Kidney tubule cell (primary cell): ENCODE results near the gene TCAIM.

Source experiments
- DNase-seq: peaks from one replicate; pipeline ENCODE4 v3.0.0-alpha.2; 2018; ENCODE audit warnings: low spot score

The TCAIM gene, protein sequence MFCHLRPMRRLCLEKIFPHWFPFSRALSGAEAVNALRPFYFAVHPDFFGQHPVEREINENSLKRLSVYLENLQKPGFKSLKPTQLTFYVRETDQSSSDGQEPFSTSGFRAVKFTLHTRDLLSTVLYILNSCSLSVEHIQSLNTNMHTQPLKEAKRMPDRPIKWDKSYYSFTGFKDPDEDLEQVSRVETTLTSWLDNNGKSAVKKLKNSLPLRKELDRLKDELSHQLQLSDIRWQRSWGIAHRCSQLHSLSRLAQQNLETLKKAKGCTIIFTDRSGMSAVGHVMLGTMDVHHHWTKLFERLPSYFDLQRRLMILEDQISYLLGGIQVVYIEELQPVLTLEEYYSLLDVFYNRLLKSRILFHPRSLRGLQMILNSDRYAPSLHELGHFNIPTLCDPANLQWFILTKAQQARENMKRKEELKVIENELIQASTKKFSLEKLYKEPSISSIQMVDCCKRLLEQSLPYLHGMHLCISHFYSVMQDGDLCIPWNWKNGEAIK

DNA sequence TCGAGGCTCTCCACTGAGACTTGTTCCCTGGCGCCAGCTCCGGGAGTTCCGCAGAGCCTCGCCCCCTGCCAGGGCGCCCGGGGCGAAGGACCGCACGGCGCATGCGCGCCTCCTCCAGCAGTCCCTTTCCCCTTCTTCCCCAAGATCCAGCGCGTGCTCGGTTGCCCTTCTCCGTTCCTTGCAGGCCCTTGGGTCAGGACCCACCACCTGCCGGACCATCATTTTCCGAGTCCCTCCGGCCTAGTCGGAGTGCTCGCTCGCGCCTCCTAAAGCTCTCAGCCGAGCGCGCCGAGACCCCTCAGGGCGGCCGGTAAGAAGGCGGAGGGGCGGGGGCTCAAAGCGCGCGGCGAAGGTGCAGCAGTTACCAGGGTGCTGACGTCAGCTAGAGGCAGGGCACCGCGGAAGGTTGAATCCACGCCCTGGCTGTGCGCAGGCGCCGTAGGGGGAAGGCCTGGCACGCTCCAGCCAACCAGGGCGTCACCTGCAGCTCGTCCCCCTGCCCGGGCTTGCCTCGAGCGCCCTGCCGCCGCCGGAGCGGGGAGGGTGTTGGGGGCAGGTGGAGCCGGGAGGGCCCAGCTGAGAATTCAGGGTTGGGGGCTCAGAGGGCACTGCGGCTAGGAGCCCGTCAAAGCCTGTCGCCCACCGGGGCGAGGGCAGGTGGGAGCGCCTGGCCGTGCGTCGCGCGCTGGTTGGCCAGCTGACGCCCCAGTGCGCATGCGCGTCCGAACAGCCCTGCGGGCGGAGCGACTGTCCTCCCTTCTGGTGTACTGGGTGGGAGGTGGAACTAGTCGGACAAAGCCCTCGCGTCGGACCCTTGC lies at the start of gene TCAIM:
TCAIM (plus strand) TSS at position 757 of the 818 bp plus-strand sequence. CDS start 16,017 bp downstream, outside the sequence.
- DNase-seq = peak; percentile 98

DNA sequence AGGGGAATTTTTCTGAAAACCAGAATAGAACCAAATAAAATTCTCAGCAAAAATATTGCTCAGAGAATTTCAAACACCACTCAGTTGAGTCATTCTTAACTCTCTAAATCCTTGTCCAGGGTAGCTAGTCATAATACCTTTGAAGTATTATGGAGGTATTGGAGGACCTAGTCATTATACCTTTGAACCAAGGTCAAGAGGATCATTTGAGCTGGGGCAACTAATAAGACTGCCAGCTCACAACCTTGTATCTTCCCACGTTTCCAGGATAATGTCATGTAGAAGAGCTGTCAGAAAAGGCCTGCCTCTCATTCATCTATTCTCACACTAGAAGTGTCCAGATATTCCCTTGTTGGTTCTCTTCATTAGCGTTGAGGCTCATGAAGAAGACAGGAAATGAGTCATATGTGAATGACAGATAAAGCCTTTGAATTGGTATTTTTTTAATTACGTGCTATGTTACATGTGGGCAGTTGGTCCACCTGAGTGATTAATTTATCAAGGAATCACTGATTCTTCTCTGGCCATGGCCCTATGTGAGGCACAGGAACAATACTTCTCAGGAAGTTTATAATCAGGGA lies 48.6 kb upstream of the TCAIM start:
- peak; percentile 15 for DNase-seq

DNA sequence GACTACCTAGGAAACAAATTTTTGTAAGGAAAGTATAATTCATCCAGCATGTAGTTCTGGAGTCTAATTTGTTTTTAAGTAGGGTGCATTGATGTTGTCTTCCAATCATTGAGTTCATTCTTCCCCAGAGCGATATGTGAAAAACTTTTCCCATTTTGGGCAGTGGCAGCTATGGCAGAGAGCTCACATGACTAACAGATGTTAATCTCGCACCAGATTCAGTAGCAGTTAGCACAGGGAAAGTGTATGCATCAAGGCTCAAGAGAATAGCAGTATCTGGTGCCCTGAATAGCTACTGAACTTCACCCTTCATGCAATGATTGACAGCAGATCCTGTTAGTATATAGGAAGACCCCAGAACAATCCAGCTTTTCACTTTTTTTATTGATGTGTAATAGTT lies 46.3 kb upstream of the TCAIM start:
- no peak for DNase-seq

DNA sequence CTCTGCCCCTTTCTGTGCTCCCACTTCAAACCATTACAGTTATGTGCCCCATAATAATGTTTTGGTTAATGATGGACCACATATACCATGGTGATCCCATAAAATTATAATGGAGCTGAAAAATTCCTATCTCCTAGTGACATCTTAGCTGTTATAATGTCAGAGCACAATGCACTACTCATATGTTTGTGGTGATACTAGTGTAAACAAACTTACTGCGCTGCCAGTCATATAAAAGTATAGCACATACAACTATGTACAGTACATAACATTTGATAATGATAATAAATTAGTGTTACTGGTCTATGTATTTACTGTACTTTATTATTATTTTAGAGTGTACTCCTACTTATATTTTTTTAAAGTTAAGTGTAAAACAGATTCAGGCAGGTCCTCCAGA lies 45.6 kb upstream of the TCAIM start:
- DNase-seq = no peak

DNA sequence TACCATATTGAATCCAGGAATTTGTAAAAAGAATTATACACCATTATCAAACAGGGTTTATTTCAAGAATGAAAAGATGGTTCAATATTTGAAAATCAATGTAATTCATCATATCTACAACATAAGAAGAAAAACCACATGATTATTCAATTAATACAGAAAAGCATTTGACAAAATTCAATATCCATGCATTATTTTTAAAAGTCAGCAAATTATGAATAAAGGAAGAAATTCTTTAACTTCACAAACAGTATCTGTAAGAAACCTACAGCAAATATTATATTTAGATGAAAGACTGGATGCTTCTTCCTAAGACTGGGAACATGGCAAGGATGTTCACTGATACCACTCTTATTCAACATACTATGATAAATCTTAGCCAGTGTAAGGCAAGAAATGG lies 41.3 kb upstream of the TCAIM start:
- no peak for DNase-seq

DNA sequence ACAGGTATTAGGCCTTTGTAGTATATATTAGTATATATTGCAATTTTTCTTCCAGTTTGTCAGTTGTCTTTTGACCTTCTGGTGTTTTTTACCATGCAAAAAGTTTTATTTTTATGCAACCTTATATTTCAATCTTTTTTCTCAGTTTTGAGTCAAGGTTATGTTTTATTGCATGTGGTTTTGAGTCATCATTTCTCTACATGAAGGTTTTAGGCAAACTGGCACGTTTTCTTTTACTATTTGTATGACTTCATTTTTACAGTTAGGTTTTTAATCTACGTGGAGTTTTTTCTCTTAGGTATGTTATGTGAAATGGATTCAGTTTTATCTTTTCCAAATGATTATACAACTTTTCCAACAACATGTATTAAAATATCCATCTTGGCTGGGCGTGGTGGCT lies 36.8 kb upstream of the TCAIM start:
- DNase-seq = no peak

DNA sequence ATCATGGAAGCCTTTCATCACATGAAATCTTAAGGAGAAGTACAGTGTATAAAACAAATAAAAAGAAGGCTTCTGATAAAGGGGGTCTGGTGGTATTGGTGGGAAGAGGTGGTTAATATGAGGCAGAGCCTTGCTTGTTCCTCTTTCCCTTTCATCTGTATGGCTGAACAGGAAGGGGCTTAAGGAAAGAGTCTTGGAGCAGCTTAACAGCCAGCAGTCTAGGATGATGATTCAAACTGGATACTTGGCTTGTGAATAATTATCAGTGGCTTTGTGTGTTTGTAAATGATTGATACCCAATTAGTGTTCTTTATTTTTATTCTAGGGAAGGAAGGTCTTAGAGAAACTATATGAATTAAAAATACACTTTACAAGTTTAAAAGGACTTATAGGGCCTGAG lies 29.1 kb upstream of the TCAIM start:
- peak; percentile 83 for DNase-seq

DNA sequence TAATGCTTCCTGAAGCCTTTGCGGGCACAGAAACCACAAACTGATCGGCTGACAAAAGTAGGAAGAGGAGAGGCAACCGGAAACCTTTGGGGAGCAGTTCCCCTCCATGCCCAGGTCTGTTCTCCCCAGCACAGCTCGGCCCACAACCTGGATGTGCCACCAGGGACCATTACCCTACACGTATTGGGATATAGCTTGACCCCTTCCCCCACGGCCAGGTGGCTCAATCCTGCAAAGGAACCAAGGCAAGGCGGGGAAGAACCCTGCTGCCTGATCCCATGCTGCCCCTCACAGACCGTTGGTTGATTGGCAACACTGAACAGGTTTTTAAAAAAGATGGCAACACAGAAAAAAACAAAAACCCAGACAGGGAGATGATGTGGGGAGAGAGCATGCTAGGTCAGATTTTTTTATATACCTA lies 19.7 kb upstream of the TCAIM start:
- DNase-seq = peak; percentile 5

DNA sequence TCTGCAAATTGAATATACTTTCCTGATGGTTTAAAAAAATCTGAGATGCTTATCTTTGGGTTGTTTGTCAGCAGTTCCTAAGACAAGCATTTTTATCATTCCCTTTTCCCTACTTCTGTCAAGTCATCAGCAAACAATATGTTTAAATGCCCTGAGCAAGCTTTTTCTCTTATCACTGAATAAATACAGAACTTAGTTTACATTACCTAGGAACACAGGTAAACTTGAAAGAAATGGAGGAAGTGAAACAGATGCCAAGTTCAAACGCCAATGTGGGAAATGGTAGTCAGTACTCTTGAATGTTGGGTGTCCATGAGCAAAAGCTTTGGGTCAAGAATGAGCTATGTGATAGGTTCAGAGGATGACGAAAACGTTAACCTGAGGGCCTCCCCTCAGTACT lies 17.2 kb upstream of the TCAIM start:
- DNase-seq = no peak

DNA sequence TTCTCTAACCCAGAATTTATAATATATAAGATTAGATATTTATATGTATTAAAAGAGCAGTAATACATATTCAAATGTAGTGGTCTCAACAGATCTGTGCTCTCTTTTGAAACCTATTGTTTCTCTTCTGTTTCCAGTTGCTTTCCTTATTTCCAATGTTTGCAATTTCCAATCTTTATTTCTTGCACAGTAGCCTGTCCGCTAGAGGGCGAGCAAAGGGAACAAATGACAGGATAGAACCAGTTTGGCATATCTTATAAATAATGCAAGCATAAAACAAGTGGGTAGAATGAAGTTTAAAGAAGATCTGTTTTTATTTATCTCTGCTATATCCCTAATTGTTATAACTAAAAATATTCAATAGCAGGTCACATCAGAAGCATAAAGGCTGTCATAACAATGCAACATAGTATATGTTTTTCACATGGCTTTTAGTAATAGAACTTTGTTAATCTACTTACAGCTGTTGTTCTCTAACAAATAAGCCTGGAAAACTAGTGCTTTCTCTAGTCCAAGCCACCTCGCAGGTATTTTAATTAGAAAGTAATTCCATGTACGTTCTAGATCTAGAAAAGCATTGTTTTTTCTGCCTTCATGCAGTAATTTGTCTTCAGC lies 15.1 kb upstream of the TCAIM start:
- peak; percentile 61 for DNase-seq

DNA sequence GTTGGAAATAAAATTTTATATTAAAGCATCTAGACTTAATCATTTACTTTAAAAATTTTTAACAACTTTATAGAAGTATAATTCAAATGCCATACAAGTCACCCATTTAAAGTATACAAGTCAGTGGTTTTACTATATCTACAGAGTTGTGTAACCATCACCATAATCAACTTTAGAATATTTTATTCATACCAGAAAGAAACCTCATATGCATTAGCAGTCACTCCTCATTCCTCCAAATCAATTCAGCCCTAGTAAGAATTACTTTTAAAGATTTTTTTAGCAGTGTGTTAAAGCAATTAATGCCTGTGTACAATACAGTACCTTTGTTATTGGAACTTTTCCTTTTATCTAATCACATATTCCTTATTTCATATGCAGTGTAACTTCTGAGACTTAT lies 14.0 kb upstream of the TCAIM start:
- no peak for DNase-seq

DNA sequence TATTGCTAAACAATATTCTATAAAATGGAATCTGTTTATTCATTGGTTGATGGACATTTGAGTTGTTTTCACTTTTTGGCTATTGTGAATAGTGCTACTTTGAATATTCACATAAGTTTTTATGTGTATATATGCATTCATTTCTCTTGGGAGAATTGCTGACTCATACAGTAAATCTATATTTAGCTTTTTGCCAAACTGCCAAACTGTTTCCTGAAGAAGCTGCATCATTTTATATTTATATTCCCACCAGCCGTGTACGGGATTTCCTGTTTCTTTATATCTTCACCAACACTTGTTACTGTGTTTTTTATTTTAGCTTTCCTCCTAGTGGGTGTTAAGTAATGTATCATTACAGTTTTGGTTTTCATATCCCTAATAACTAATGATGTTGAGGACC lies 12.5 kb upstream of the TCAIM start:
- no peak for DNase-seq

DNA sequence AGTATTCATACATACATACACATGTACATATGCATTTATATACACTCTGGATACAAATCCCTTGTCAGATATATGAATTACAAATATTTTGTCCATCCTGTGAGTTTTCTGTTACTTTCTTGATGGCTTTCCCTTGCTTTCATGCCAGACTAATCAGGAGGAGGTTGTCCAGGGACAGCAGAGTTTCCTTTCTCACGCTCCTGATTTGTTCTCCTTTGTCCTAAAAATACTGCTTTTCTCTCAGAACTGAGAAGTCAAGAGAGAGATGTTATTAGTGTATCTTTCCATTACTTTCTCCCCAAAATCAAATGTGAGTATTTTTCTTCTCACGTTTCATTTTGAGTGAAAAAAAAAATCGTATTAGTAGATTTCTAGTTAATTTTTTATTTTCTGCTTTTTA lies 12.1 kb upstream of the TCAIM start:
- no peak for DNase-seq

DNA sequence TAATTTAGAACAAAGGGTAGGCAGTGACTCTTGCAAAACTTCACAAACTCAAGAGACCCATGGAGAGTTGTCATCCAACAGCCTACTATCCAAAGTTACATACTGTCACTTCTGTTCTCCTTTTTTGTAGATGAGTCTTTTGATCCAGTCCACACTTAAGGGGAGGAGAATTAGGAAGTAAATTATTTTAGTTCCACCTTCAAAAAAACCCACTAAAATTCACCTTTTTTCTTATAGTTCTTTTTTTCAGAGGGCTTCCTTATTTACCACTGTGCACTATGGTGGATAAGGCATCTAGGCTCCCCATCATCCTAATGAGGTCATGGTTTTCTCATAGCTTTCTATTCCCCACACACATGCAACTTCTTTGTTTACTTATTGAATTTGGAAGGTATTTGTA lies 8.6 kb upstream of the TCAIM start:
- DNase-seq = no peak

DNA sequence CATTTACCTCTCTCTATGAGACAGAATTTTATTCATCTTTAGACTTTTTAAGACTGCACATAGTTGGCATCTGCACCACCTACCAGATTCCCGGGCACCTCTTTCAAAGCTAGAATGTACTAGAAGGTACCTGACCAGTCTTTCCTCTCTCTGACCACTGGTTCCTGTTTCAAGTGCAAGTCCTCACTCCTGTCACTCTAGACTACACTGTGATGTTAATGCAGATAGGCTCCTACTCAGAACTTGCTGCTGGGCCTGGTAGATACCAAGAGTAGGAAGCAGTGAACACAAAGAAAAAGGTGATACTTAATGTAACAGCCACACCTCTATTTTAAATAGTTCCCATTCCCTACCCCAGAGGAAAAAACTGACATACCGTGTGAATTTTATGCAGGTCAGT lies 8.1 kb upstream of the TCAIM start:
- no peak for DNase-seq

DNA sequence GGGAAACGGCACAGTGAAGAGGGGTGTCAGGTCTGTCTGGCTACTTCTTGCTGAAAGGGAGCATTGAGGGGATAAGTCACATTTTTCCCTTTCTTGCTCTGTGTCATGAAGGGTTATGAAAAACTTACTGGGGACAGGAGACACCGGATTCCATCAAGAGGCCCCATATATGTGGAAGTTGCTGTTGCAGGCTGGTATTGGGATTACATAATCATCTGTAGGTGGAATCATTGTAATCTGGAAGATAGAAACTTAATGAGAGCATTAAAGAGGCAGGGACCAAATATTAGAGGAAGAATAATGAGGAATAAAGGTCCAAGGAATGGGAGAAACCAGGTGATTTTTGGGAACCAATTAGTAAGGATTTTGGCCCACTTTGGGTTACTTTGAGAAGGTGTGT lies 4.2 kb upstream of the TCAIM start:
- DNase-seq = no peak

DNA sequence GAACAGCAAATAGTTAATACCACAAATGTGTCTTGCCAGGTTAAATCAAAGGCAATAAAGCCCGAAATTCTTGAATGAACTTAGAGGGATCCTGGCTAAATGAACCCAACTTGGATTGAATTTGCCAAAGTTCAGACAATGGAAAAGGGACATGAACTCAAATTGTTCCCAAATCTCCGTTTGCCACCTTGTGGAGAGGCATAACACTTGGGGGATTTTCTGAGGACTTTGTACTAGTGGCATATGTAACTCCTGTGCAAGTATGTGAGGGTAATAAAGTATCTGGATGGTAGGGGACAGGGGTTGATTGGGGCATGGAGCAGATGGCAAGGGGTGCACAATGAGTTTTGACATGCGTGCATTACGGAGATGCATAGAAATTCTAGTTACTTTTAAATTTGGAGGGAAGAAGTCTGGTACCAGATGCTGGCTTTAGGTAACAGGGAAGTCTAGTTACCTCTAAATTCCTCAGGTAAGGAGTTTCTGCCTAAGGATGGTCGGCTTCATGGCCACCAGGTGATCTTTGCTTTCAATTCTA lies 1.2 kb upstream of the TCAIM start:
- DNase-seq = peak; percentile 10

DNA sequence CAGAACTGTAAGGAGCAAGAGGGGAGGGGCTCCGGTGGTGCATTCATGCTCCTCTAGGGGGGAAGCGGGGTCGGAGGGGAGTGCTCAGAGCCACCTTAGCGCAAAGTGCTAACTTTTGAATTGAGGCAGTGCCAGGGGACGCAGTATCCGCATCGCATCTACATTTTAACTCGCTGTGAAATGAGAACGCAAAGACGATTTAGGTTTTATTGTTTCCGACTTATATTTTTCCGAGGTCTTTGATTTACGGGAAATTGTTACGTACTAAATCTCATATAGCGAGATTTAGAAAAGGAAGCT lies 212 bp downstream of the TCAIM start:
- no peak for DNase-seq

DNA sequence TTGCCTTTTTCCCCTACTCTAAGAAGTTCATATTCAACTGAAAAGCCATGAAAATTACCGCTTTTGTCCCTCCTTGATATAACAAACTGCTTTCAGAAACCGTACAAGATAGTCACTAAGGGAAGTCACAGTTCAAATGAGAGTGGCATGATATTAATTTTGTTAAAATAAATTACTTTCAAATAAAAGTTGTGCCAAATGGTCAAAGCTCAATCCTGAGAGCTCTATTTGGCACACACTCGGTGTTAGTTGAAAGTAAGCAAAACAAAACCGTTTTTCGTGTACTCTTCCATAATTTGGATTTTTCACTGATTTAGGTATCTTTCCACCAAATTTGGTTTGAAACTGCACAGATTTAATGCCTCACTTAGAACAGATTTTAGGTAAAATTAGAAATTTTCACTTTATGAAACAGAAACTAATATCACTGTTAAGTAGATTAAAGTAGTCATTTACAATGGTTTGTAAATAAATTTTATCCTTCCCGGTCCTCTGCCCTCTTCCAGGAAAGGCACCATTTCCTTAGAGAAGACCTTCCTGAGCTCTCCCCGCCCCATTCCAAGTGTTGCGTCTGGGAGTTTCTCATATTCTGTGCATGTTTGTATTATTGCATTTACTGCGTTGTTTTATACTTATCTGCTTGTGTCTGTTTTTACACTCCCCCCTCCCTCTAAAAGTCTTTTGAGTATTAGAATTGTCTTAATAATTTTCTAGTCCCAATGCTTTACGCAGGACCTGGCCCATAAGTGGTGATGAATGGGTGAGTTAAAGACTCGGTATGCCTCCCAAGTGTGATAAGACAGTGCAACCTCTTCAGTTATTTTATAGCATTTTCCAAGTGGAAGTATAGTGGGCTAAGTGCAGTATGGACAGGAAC lies 853 bp downstream of the TCAIM start:
- DNase-seq = peak; percentile 28

DNA sequence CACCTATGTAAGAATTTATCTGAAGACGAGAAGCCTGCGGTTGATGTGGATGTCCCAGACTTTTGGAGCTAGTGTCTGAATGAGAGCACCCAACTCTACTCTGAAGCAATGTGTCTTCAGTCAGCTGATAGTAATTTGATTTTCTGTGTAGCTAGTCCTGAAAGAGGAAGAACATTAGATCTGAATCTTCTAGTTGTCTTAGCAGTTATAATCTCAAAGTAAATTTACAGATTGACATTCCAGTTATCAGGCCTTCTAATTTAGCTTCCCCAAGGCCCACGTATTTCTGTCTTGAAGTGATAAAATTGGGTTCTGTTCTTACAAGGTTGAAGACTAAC lies 1.5 kb downstream of the TCAIM start:
- no peak for DNase-seq

DNA sequence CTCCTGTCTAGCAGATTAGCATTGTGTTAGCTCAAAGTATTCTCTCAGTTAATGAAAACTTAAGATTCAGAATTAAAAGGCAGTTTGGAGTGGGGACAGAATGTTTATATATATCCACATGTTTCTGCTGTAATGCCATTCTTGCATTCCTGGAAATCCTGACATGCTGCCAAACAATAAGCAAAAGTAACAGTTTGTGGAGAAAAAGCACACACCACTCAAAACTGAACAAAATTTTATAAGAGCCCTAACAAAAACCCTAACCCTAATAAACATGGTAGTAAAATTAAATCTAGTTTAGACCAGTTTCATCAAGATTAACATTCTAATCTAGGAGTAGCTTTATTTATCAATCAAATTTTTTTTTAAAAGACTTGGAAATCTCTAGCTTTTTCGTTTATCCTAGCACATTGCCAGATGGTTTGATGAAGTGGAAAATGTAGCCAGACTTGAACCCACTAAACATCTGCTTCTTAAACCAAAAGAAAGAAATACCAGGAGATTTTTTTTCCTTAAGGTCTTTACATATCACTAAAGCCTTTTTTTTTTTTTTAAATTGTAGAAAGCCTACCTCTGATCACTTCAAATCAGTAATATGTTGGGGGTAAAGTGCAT lies 3.7 kb downstream of the TCAIM start:
- DNase-seq = peak; percentile 4
